Dermis blood vessel endothelial cell (primary cell): ENCODE measurements around the gene CREB3L1. TPM values are rescaled to one million over a fixed set of nuclear protein-coding genes. Genes with fewer than 3 reads are reported as not detected.

ENCODE experiments used
- DNase-seq: peaks from one replicate; pipeline ENCODE4 v3.0.0; 2010
- total RNA-seq: library from RNA; depleted of rRNA; stranded (reverse); fragments of >200 nt; gene quantifications from 2 replicates; pipeline ENCODE4 v1.2.3, GENCODE V29; 2014

Gene CREB3L1
- total RNA-seq, 1 donor from 2014 or later, result 0.68 TPM

- DNase-seq, result no peak
Observed at GRCh38 chr11:46366661-46367161, 89.2 kb downstream of the CREB3L1 start.

GRCh38 chr11:46367244-46367915, 89.9 kb downstream of the CREB3L1 start:
- DNase-seq, result peak; percentile 78

GRCh38 chr11:46367916-46368267, 90.4 kb downstream of the CREB3L1 start:
- no peak for DNase-seq

- peak; percentile 85 for DNase-seq
Observed at GRCh38 chr11:46369458-46370152, 92.1 kb downstream of the CREB3L1 start.

- no peak for DNase-seq
Observed at GRCh38 chr11:46370253-46370652, 92.8 kb downstream of the CREB3L1 start.

Other genes with a start within 250 kb of the CREB3L1 start
- gene PHF21A, start 156.2 kb upstream of the CREB3L1 start, total RNA-seq, result 6.3 and 13.2 TPM in 2 replicates
- 79.8 and 86.2 TPM in 2 replicates for gene DGKZ, start 69.8 kb downstream of the CREB3L1 start, total RNA-seq
- gene MDK, start 104.0 kb downstream of the CREB3L1 start, total RNA-seq, result 46.1 and 59.6 TPM in 2 replicates
- 0.09 and 0.17 TPM in 2 replicates for gene CHRM4, start 114.1 kb downstream of the CREB3L1 start, total RNA-seq